ENCODE measurements around the gene C1QBP.

The C1QBP gene

DNA sequence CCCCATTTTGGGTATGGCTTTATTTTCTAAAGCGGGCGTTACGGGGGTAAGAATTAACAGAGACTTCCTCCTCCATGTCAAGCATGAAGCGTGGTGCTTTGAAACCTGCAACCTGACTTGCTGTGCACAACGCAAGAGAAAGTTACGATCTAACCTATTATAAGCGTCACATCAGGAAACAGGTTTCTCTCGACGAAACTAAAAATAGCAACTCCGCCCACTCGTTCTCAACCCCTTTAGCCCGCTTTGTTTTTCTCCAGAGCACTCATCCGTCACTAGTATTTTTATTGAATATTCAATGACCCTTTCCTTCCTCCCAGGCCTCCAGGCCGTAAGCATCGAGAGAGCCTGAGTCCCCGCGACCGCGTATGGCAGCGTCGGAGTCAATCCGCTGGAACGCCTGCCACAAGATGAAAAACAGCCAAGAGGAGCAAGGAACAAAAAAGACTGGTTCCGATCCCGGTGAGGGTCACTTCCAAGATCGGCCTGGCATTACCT is 20.0 kb downstream of the C1QBP start:
- Histone ChIP-seq H3K9me3 (replicated peaks; ENCODE audit: insufficient read depth, low read length) (no peaks in the 10 kb centered on the region), H4K20me1 (ENCODE audit: insufficient read depth, low read length) (peaks cover 5% of the 10 kb centered on the region), H3K4me1 (ENCODE audit: low read length) (peaks cover 12% of the 10 kb centered on the region), H3K36me3 (replicated peaks; ENCODE audit: insufficient read depth, low read length) (peaks cover 12% of the 10 kb centered on the region; the same call in 1 of the 2 replicates), H3K4me2 (ENCODE audit: low read depth, low read length) (peak overlapping the region; percentile 62), H3K79me2 (ENCODE audit: low read length) (peaks cover 77% of the 10 kb centered on the region), H3F3A (ENCODE audit: insufficient read depth, low read length) (peaks cover 13% of the 10 kb centered on the region; the same call in 1 of the 2 replicates), H3K27ac (ENCODE audit: low read length) (peak overlapping the region; percentile 95), H3K9me2 (replicated peaks; ENCODE audit: insufficient read depth, low read length) (no peaks in the 10 kb centered on the region), H3K4me3 (ENCODE audit: low read length) (peak overlapping the region; percentile 95), H3K27me3 (replicated peaks; ENCODE audit: insufficient read depth, low read length) (no peaks in the 10 kb centered on the region), H3K9ac (ENCODE audit: low read length) (peak overlapping the region; percentile 94), H2AFZ (ENCODE audit: low read length) (peak overlapping the region; percentile 33; the same call in 1 of the 2 replicates)
- peak; percentile 94 for DNase-seq
- TF ChIP-seq EZH2phosphoT487 (IDR thresholded peaks at IDR 0.05; ENCODE audit: low read length) = no peak
- no peak for TF ChIP-seq EZH2 (optimal IDR thresholded peaks at IDR 0.05; ENCODE audit: low read depth, low read length)
- TF ChIP-seq, protein P1, sequence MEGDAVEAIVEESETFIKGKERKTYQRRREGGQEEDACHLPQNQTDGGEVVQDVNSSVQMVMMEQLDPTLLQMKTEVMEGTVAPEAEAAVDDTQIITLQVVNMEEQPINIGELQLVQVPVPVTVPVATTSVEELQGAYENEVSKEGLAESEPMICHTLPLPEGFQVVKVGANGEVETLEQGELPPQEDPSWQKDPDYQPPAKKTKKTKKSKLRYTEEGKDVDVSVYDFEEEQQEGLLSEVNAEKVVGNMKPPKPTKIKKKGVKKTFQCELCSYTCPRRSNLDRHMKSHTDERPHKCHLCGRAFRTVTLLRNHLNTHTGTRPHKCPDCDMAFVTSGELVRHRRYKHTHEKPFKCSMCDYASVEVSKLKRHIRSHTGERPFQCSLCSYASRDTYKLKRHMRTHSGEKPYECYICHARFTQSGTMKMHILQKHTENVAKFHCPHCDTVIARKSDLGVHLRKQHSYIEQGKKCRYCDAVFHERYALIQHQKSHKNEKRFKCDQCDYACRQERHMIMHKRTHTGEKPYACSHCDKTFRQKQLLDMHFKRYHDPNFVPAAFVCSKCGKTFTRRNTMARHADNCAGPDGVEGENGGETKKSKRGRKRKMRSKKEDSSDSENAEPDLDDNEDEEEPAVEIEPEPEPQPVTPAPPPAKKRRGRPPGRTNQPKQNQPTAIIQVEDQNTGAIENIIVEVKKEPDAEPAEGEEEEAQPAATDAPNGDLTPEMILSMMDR (IDR thresholded peaks at IDR 0.05; ENCODE audit: low read length) = no peak

DNA sequence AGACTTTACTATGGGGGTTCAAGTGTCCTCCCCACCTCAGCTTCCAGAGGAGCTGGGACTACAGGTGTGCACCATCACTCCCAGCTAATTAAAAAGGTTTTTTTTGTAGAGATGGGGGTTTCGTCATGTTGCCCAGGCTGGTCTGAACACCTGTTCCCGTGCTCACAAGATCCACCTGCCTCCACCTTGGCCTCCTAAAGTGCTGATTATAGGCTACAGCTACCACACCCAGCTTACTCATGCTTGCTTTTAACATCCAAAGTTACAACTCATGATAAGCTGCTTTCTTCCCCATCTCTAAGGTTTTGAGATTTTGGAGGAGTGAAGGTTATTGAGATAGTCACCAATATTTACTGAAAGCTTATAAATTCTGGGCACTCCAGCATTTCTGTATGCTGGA is 22.1 kb downstream of the C1QBP start:
- H3K79me2 ChIP-seq (ENCODE audit: low read length) = peaks cover 87% of the 10 kb centered on the region
- H3F3A ChIP-seq (ENCODE audit: insufficient read depth, low read length) = peaks cover 13% of the 10 kb centered on the region; the same call in 1 of the 2 replicates
- no peaks in the 10 kb centered on the region for H3K9me2 ChIP-seq (replicated peaks; ENCODE audit: insufficient read depth, low read length)
- DNase-seq = no peak
- TF ChIP-seq EZH2phosphoT487 (IDR thresholded peaks at IDR 0.05; ENCODE audit: low read length) (no peak), EZH2 (optimal IDR thresholded peaks at IDR 0.05; ENCODE audit: low read depth, low read length) (no peak)
- TF ChIP-seq, protein P1 (IDR thresholded peaks at IDR 0.05; ENCODE audit: low read length) = no peak
- no peak overlapping the region for H2AFZ ChIP-seq (ENCODE audit: low read length)
- H3K4me1 ChIP-seq (ENCODE audit: low read length) = peaks cover 8% of the 10 kb centered on the region
- no peak overlapping the region for H3K4me2 ChIP-seq (ENCODE audit: low read depth, low read length)
- H3K4me3 ChIP-seq (ENCODE audit: low read length) = no peak overlapping the region
- H4K20me1 ChIP-seq (ENCODE audit: insufficient read depth, low read length) = peaks cover 5% of the 10 kb centered on the region
- no peaks in the 10 kb centered on the region for H3K9me3 ChIP-seq (replicated peaks; ENCODE audit: insufficient read depth, low read length)
- no peaks in the 10 kb centered on the region for H3K27me3 ChIP-seq (replicated peaks; ENCODE audit: insufficient read depth, low read length)
- no peak overlapping the region for H3K9ac ChIP-seq (ENCODE audit: low read length)
- H3K36me3 ChIP-seq (replicated peaks; ENCODE audit: insufficient read depth, low read length) = peaks cover 4% of the 10 kb centered on the region; the same call in 1 of the 2 replicates
- no peak overlapping the region for H3K27ac ChIP-seq (ENCODE audit: low read length)

DNA sequence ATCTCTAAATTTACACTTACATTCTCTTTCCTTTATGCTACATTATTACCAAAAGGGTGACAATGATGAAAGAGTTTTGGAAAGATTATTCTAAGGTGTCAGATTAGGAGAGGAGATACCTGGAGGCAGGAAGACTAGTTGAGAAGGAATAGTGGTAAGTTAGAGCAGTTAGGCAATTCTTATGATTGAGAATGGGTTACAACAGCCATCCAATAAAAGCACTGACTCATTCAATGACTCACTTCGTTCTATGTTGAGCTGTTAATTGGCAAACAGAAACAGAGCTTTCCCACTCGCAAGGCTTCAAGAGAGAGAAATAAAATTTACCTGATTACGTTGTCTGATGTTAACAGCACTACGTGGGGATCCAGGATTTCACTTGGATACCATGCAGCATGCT is 25.3 kb downstream of the C1QBP start:
- Histone ChIP-seq H3K4me1 (ENCODE audit: low read length) (no peaks in the 10 kb centered on the region), H2AFZ (ENCODE audit: low read length) (no peak overlapping the region), H3K9me3 (replicated peaks; ENCODE audit: insufficient read depth, low read length) (no peaks in the 10 kb centered on the region), H3K9ac (ENCODE audit: low read length) (no peak overlapping the region), H3K9me2 (replicated peaks; ENCODE audit: insufficient read depth, low read length) (no peaks in the 10 kb centered on the region), H4K20me1 (ENCODE audit: insufficient read depth, low read length) (peaks cover 5% of the 10 kb centered on the region), H3K27me3 (replicated peaks; ENCODE audit: insufficient read depth, low read length) (no peaks in the 10 kb centered on the region), H3F3A (ENCODE audit: insufficient read depth, low read length) (peaks cover 6% of the 10 kb centered on the region; the same call in 1 of the 2 replicates), H3K4me2 (ENCODE audit: low read depth, low read length) (no peak overlapping the region), H3K79me2 (ENCODE audit: low read length) (peaks cover 85% of the 10 kb centered on the region), H3K4me3 (ENCODE audit: low read length) (no peak overlapping the region), H3K27ac (ENCODE audit: low read length) (no peak overlapping the region), H3K36me3 (replicated peaks; ENCODE audit: insufficient read depth, low read length) (peaks cover 11% of the 10 kb centered on the region)
- DNase-seq = no peak
- TF ChIP-seq EZH2phosphoT487 (IDR thresholded peaks at IDR 0.05; ENCODE audit: low read length) = no peak
- TF ChIP-seq, protein P1 (IDR thresholded peaks at IDR 0.05; ENCODE audit: low read length) = no peak
- no peak for TF ChIP-seq EZH2 (optimal IDR thresholded peaks at IDR 0.05; ENCODE audit: low read depth, low read length)

Data from MM.1S (cell line).